Activated CD8-positive, alpha-beta memory T cell treated with anti-CD3 and anti-CD28 coated beads for 4 hours (primary cell): ENCODE data around the gene PTGDR2.

Experiments
- DNase-seq, 2 donors: peaks; one replicate each; pipeline ENCODE4 v3.0.0-alpha.2; 2020; ENCODE audit warnings: low read depth in 2 of 2

Gene PTGDR2

GRCh38 chr11:60858731-60859464 lies 3.1 kb upstream of the PTGDR2 start:
- DNase-seq, result no peak

GRCh38 chr11:60858236-60858635 lies 2.5 kb upstream of the PTGDR2 start:
- DNase-seq, result no peak

GRCh38 chr11:60857378-60858232 lies 1.9 kb upstream of the PTGDR2 start:
- DNase-seq, result no peak

- DNase-seq, result no peak
These were observed 664 bp downstream of the PTGDR2 start for GRCh38 chr11:60854847-60855725.

GRCh38 chr11:60854140-60854846 lies 1.5 kb downstream of the PTGDR2 start:
- DNase-seq, result no peak

- no peak for DNase-seq
These were observed 2.5 kb downstream of the PTGDR2 start for GRCh38 chr11:60852982-60853950.

GRCh38 chr11:60852117-60852981 lies 3.4 kb downstream of the PTGDR2 start:
- DNase-seq, result no peak

- DNase-seq, result no peak
These were observed 4.2 kb downstream of the PTGDR2 start for GRCh38 chr11:60851327-60852104.

GRCh38 chr11:60849641-60850520 lies 5.9 kb downstream of the PTGDR2 start:
- no peak for DNase-seq

GRCh38 chr11:60848714-60849151 lies 7.0 kb downstream of the PTGDR2 start:
- no peak for DNase-seq

- DNase-seq, result no peak
These were observed 7.9 kb downstream of the PTGDR2 start for GRCh38 chr11:60847896-60848295.

GRCh38 chr11:60847281-60847680 lies 8.5 kb downstream of the PTGDR2 start:
- no peak for DNase-seq

- no peak for DNase-seq
These were observed 10.4 kb downstream of the PTGDR2 start for GRCh38 chr11:60845338-60845737.

GRCh38 chr11:60844870-60845221 lies 10.9 kb downstream of the PTGDR2 start:
- no peak for DNase-seq

- no peak for DNase-seq
These were observed 11.5 kb downstream of the PTGDR2 start for GRCh38 chr11:60844045-60844869.
